A549 (cell line): Measurements from ENCODE around the gene XPR1. TPM values are rescaled to one million over a fixed set of nuclear protein-coding genes. Genes with fewer than 3 reads are reported as not detected.
A peak's percentile ranks its signal among the peaks of the same experiment; 100 is the strongest.

Experiments used
- ATAC-seq, 2 experiments: fragments of 200-7000 bp in 1 of 2; fragments of >200 bp in 1 of 2; cut with Nextera tagmentation in 1 of 2; cut with Tn5 transposase in 1 of 2; 3 replicates each; pipeline versions ENCODE4 v1.8.0 to v1.9.1; 2018 to 2020; ENCODE audit warnings: mild to moderate bottlenecking in 1 of 2, moderate library complexity in 1 of 2
- CTCF ChIA-PET: fragments of 300-600 bp; sonication (Branson Sonifier 250); formaldehyde crosslinking; extraction: SDS; loops from one replicate; lab custom pipeline; 2021; ENCODE audit warnings: antibody characterized with exemption, inconsistent platforms; lab: Yijun Ruan, JAX
- POLR2A ChIA-PET: fragments of 350-600 bp; formaldehyde crosslinking; extraction: SDS; loops from one replicate; lab custom pipeline; 2021; ENCODE audit warnings: antibody characterized with exemption, inconsistent platforms; lab: Yijun Ruan, JAX
- DNase-seq, 2 experiments: peaks; one replicate each; pipeline versions ENCODE4 v3.0.0 to v3.0.0-alpha.2; 2011 to 2016; ENCODE audit warnings: low read depth in 1 of 2, low spot score in 1 of 2
- FAIRE-seq: peaks from 2 replicates; lab custom pipeline; 2011; peaks lifted over from hg19 to GRCh38; lab: Jason Lieb, UNC
- H3K27ac ChIP-seq, 2 experiments: fragments of >200 bp; sonication (Bioruptor Twin); formaldehyde crosslinking; 3 replicates each; pipeline ENCODE4 v1.5.1; 2016 to 2017
- H3K4me1 ChIP-seq: fragments of >200 bp; sonication (Bioruptor Twin); formaldehyde crosslinking; 3 replicates; pipeline ENCODE4 v1.6.1; 2016
- H3K4me2 ChIP-seq: fragments of >200 bp; sonication (Bioruptor Twin); formaldehyde crosslinking; 3 replicates; pipeline ENCODE4 v1.6.1; 2016
- H3K4me3 ChIP-seq: fragments of >200 bp; sonication (Bioruptor Twin); formaldehyde crosslinking; 3 replicates; pipeline ENCODE4 v1.5.1; 2016
- H3K9me3 ChIP-seq: fragments of >200 bp; sonication (Bioruptor Twin); formaldehyde crosslinking; 3 replicates; pipeline ENCODE4 v1.6.1; 2016
- ATOH8 ChIP-seq: fragments of 250-450 bp; sonication (Bioruptor Pico); IDR thresholded peaks from 2 replicates; pipeline ENCODE4 v1.5.0; 2020; ENCODE audit warnings: low read depth, mild to moderate bottlenecking, moderate library complexity
- CBX2 ChIP-seq: fragments of 200-600 bp; sonication (generic); IDR thresholded peaks from 2 replicates; pipeline ENCODE4 v1.6.1; 2016; ENCODE audit warnings: low read depth, mild to moderate bottlenecking, borderline replicate concordance
- CHD4 ChIP-seq: fragments of 200-600 bp; sonication (generic); IDR thresholded peaks from 2 replicates; pipeline ENCODE4 v1.6.1; 2016; ENCODE audit warnings: antibody characterized with exemption, mild to moderate bottlenecking, borderline replicate concordance
- CTCF ChIP-seq: fragments of >200 bp; sonication (Bioruptor Twin); formaldehyde crosslinking; IDR thresholded peaks from 3 replicates; pipeline ENCODE4 v1.5.1; 2016
- E2F6 ChIP-seq: IDR thresholded peaks from 2 replicates; pipeline ENCODE4 v1.6.1; 2012; ENCODE audit warnings: low read depth, borderline replicate concordance
- ELK1 ChIP-seq: fragments of 150-350 bp; IDR thresholded peaks from 2 replicates; pipeline ENCODE4 v1.6.1; 2014; ENCODE audit warnings: low read depth, mild to moderate bottlenecking, low read length
- HES2 ChIP-seq: fragments of >200 bp; sonication (Bioruptor Twin); formaldehyde crosslinking; IDR thresholded peaks from 2 replicates; pipeline ENCODE4 v1.6.1; 2016
- HEYL ChIP-seq: fragments of 250-450 bp; sonication (Bioruptor Pico); IDR thresholded peaks from 2 replicates; pipeline ENCODE4 v1.8.0; 2021; ENCODE audit warnings: mild to moderate bottlenecking, moderate library complexity
- KDM5A ChIP-seq: fragments of 200-600 bp; sonication (generic); IDR thresholded peaks from 2 replicates; pipeline ENCODE4 v1.6.1; 2016; ENCODE audit warnings: antibody characterized with exemption, mild to moderate bottlenecking
- MAFK ChIP-seq: fragments of 450-650 bp; IDR thresholded peaks from 2 replicates; pipeline ENCODE4 v1.6.1; 2014; ENCODE audit not compliant: partially characterized antibody
- RAD21 ChIP-seq, 2 experiments: fragments of >200 bp in 1 of 2; sonication (Bioruptor Twin) in 1 of 2; formaldehyde crosslinking in 1 of 2; IDR thresholded peaks in 1 of 2; conservative IDR thresholded peaks in 1 of 2; 2 replicates in 1 of 2; 3 replicates in 1 of 2; pipeline ENCODE4 v1.6.1; 2012 to 2018; ENCODE audit warnings: inconsistent platforms in 1 of 2
- SMC3 ChIP-seq: fragments of >200 bp; sonication (Bioruptor Twin); formaldehyde crosslinking; IDR thresholded peaks from 3 replicates; pipeline ENCODE4 v1.6.1; 2018; ENCODE audit warnings: inconsistent platforms
- USF2 ChIP-seq: fragments of 450-650 bp; IDR thresholded peaks from 2 replicates; pipeline ENCODE4 v1.6.1; 2014; ENCODE audit warnings: antibody characterized with exemption
- ZC3H11A ChIP-seq: fragments of 450-650 bp; IDR thresholded peaks from 2 replicates; pipeline ENCODE4 v1.6.1; 2014; ENCODE audit warnings: antibody characterized with exemption, mild to moderate bottlenecking
- ZFP36 ChIP-seq: fragments of 450-650 bp; IDR thresholded peaks from 2 replicates; pipeline ENCODE4 v1.6.1; 2014; ENCODE audit warnings: borderline replicate concordance; ENCODE audit not compliant: partially characterized antibody
- WGBS: methylation state at CpG from one replicate; pipeline ENCODE4 v1.1.6; 2017; ENCODE audit errors: missing lambda C conversion rate; 5-methylcytosine and 5-hydroxymethylcytosine counted together
- polyA plus RNA-seq, 4 experiments: library from polyadenylated mRNA; depleted of rRNA in 3 of 4; stranded (reverse); fragments of >200 nt; fragmentation: RNase III in 1 of 4; extraction: RNeasy Plus Mini Kit Qiagen cat#74134 plus additional on column Dnase treatment in 1 of 4; gene quantifications; 2 replicates in 3 of 4; 3 replicates in 1 of 4; pipeline ENCODE4 v1.2.3, GENCODE V29; 2011 to 2017

The XPR1 gene
- polyA plus RNA-seq, 2 of the 4 experiments (the other 2 are of a cell fraction): 37.5 to 86.1 TPM

GRCh38 chr1:180606155-180606554 lies 25.7 kb upstream of the XPR1 start:
- WGBS: 54% methylated on average over 2 of the region's 2 CpGs
- ChIA-PET CTCF (interaction anchor here (0.6 kb wide), 1 partner anchor 23 kb away, joined by 3 read pairs; no protein-coding TSS in a partner anchor), POLR2A (no interaction called here)
- Histone ChIP-seq H3K4me3 (no peak overlapping the region), H3K27ac (no peak overlapping the region), H3K4me2 (no peak overlapping the region), H3K4me1 (peaks cover 4% of the 10 kb centered on the region; the same call in 1 of the 3 replicates), H3K9me3 (no peaks in the 10 kb centered on the region)
- FAIRE-seq: no peak
- no peak for TF ChIP-seq E2F6
- TF ChIP-seq RAD21 (conservative IDR thresholded peaks at IDR 0.05 in 1 of 2, IDR thresholded peaks at IDR 0.05 in 1 of 2): no peak
- no peak for TF ChIP-seq HES2
- TF ChIP-seq CTCF: no peak
- TF ChIP-seq ATOH8 (CRISPR knock-in tag): no peak
- no peak for TF ChIP-seq ZC3H11A
- no peak for ATAC-seq
- DNase-seq: no peak

- TF ChIP-seq SMC3: no peak
- TF ChIP-seq USF2: peak; percentile 46; the same call in 1 of the 2 replicates
- Histone ChIP-seq H3K4me1 (peaks cover 4% of the 10 kb centered on the region; the same call in 1 of the 3 replicates), H3K4me2 (no peak overlapping the region), H3K27ac (no peak overlapping the region), H3K4me3 (no peak overlapping the region), H3K9me3 (no peaks in the 10 kb centered on the region)
- CTCF ChIA-PET: interaction anchor here (0.6 to 1.4 kb wide), 6 partner anchors 9 to 254 kb away, joined by 3 to 4 read pairs (median 3); no protein-coding TSS in a partner anchor
- FAIRE-seq (no peak), DNase-seq (no peak), ATAC-seq (peak in 1 of 2 experiments; percentile 54; a peak in 3 of 6 replicates)
- WGBS: 73% methylated on average over 7 of the region's 7 CpGs
- POLR2A ChIA-PET: no interaction called here
Observed at GRCh38 chr1:180609643-180610555, 21.9 kb upstream of the XPR1 start.

- H3K4me2 ChIP-seq: no peak overlapping the region
- ChIA-PET POLR2A (no interaction called here), CTCF (interaction anchor here (1.1 kb wide), 1 partner anchor 78 kb away, joined by 3 read pairs; no protein-coding TSS in a partner anchor)
- no peak for ATAC-seq
- no peak for DNase-seq
- FAIRE-seq: no peak
- H3K4me1 ChIP-seq: peaks cover 4% of the 10 kb centered on the region; the same call in 1 of the 3 replicates
- no peak overlapping the region for H3K27ac ChIP-seq
- TF ChIP-seq ZFP36 (no peak), CHD4 (no peak), CBX2 (no peak), KDM5A (no peak), ELK1 (no peak), MAFK (no peak), HEYL (CRISPR knock-in tag) (no peak)
- H3K9me3 ChIP-seq: no peaks in the 10 kb centered on the region
- 55% methylated on average over 3 of the region's 3 CpGs for WGBS
- no peak overlapping the region for H3K4me3 ChIP-seq
Observed at GRCh38 chr1:180610556-180611015, 21.2 kb upstream of the XPR1 start.
